ENCODE data around the gene ASB11.
A peak's percentile ranks its signal among the peaks of the same experiment; 100 is the strongest.
"Not testable (repeated sequence)": the region's sequence is repeated elsewhere in the genome, so short reads cannot be mapped to it uniquely, and the experiment has no call there.

ASB11 gene

DNA sequence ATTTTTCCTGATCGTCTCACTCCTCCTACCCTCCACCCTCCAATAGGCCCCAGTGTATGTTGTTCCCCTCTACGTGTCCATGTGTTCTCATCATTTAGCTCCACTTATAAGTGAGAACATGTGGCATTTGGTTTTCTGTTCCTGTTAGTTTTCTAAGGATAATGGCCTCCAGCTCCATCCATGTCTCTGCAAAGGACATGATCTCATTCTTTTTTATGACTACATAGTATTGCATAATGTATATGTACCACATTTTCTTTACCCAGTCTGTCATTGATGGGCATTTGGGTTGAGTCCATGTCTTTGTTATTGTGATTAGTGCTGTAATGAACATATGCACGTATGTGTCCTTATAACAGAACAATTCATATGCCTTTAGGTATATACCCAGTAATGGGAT, 9.5 kb downstream of the ASB11 start:
- DNase-seq (ENCODE audit: low spot score), result not testable (repeated sequence)

DNA sequence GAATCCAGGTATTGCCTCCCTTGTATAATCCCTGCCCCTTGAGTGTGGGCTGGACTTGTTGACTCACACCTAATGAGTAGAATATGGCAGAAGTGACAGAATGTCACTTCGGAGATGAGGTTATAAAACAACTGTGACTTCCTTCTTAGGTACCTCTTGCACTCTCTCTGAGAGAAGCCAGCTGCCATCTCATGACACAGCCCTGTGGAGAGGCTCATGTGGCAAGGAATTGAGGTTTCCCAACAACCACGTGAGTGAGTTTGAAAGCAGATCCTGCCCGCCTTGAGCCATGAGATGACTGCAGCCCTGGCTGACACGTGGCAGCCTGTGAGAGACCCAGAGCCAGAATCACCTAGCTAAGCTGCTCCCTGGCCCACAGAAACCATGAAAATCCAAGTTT, 13.5 kb downstream of the ASB11 start:
- no peak for DNase-seq (ENCODE audit: low spot score)

DNA sequence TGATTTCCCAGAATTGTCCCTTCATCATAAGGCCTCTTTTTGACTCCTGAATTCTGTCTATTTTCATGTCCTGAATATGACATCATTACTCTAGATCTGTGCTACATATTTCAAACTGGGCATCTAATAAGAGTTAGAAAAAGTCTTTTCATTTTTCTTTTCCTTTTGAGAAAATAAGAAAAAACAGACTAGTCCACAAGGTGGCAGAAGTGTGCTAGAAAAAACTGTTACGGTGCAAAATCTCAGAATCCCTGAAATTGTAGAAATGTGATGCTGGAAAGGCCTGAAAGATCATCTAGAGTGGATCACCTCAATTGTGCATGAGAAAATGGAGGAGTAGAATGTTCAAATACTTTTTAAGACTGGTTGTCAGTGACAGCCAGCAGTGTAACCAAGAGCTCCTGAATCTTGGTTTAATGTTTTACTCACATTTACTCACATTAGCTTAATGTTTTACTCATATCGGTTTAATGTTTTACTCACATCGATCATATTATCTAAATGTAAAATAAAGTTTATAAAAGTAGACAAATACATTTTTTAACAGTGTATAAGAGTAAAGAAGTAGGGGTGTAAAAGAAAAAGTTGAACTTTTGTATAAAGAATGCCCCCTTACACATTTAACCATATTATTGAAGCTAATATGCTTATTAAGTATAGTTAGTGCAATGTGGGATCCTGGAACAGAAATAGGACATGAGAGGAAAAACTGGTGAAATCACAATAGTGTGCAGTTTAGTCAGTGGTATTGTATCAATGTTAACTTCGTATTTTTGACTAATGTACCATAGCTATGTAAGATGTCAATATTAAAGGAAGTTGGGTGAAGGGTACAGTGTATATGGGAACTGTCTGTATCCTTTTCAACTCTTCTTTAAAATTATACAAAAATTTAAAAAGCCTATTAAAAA, 15.2 kb downstream of the ASB11 start:
- no peak for DNase-seq (ENCODE audit: low spot score)

DNA sequence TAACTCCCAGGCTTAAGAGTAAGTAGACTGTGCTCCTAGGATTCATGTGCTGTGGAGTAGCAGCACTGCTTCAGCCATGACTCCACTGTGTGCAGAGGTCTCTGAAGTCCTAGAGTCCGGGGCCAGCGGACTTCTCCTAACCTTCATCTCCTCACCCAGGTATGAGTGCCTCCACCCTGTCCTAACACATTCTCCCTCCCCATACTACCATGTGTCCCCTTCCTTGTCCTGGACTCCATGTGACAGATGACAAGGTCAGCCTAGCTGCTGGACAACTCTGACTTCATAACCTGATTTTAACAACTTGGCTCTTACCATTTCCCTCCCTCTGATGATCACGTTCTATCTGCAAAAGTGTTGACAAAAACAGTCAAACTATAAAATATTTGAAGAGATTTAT, 16.7 kb downstream of the ASB11 start:
- DNase-seq (ENCODE audit: low spot score), result no peak

DNA sequence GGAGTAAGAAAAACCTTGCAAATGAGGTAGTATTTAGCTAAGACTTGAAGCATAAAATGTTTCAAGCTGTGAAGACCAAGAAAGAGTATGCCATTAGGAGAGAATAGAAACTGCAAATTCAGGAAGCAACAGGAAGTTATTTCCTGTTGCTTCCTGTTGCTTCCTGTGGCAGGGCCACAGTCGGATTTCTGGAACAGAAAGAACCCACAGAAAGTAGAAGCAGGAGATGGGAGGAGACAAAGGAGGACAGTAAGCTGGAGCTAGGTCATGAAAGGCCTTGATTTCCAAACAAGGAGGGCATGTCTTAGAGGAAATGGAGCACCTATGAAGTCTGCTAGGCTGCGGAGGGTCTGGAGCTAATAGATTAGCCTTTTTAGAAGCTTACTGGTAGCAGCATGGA, 17.2 kb downstream of the ASB11 start:
- DNase-seq (ENCODE audit: low spot score), result no peak

DNA sequence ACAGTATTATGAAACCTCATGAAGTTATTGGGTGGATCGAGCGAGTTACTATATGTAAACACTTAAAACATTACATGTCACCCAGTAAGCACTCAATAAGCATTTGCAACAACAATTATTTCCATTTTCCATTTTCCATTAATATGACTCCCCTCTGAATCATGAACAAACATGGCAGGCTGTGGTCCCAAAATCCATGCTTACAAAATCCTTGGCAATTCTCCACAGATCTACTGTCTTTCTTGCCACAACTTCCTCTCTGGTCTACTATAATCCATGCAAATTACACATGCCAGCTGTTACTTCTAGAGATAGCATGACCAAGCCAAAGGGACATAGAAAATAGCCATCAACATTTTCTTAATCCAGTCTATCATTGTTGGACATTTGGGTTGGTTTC, 22.0 kb downstream of the ASB11 start:
- DNase-seq (ENCODE audit: low spot score), result no peak

DNA sequence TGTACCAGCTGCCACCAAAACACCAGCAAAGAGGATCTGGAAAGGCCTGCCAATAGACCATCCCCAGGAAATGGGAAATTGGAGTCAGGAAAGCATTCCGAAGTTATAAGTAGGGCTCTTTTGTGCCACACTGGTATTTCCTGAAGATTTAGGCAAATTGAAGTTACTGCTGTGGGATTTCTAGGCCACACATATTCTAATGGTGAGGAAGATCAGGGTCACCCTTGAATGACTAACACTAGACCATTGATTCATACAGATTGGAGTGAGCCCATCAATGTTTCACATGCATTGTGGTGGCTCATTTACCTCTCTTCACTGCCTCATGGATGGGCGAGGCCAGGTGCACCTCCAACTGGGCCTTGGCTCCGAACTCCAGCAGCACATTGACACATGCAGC, 22.6 kb downstream of the ASB11 start:
- no peak for DNase-seq (ENCODE audit: low spot score)

DNA sequence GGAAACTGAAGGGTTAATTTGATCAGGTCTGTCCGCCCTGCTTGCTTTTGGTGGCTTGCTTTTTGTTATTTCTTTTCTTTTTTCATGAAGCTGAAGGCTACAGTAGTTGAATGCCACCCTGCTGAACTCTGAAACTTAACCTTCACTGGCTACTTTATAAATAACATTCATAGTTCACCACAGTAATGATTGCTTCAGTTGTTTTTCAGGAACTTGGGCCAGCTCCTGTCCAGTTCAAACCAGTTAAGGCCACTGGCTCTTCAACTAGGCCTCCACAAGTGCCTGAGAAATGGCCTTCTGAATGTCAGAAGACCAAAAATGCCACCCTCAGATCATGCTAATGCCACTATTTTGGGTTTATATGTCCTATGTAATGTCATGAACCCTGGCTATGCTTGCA, 37.8 kb downstream of the ASB11 start:
- DNase-seq (ENCODE audit: low spot score), result no peak

DNA sequence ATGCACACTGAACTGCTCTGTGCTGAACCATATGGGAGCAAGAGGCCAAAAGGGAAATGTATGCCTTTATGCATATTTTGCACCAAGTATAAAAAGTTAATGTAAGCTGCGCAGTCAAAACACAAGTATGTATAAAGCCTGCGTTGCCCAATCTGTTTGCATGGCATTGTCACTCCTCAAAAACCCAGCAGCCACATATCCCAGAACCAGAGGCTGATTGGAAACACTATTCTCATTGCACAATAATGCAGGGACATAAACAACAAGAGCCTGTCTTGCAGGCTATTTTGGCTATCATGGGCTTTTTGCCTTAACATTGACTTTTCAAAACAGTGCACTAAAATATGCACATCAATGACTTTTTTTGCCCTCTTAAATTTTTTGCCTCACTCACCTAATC, 40.5 kb downstream of the ASB11 start:
- no peak for DNase-seq (ENCODE audit: low spot score)

DNA sequence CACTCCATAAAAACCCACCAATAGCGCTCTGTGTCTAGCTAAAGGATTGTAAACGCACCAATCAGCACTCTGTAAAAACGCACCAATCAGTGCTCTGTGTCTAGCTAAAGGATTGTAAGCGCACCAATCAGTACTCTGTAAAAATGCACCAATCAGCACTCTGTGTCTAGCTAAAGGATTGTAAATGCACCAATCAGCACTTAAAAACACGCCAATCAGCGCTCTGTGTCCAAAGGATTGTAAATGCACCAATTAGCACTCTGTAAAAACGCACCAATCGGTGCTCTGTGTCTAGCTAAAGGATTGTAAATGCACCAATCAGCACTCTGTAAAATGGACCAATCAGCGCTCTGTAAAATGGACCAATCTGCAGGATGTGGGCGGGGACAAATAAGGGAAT, 42.2 kb downstream of the ASB11 start:
- not testable (repeated sequence) for DNase-seq (ENCODE audit: low spot score)

DNA sequence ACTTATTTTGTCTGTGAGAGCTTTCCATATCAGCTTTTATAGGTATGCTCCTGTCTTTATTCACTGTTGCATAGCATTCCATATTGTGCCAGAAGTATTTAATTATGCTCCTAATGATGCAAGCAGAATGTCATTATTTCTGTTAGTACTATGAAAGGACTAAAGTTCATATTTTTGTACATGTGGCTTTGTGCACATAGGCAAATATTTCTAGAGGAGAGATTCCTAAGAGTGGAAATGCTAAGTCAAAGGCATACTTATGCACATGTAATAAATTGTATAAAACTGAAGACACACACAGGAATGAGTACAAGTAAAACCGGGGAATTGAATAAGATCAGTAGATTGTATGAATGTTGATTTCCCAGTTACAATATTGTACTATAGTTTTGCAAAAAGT, 43.7 kb downstream of the ASB11 start:
- DNase-seq (ENCODE audit: low spot score), result no peak

DNA sequence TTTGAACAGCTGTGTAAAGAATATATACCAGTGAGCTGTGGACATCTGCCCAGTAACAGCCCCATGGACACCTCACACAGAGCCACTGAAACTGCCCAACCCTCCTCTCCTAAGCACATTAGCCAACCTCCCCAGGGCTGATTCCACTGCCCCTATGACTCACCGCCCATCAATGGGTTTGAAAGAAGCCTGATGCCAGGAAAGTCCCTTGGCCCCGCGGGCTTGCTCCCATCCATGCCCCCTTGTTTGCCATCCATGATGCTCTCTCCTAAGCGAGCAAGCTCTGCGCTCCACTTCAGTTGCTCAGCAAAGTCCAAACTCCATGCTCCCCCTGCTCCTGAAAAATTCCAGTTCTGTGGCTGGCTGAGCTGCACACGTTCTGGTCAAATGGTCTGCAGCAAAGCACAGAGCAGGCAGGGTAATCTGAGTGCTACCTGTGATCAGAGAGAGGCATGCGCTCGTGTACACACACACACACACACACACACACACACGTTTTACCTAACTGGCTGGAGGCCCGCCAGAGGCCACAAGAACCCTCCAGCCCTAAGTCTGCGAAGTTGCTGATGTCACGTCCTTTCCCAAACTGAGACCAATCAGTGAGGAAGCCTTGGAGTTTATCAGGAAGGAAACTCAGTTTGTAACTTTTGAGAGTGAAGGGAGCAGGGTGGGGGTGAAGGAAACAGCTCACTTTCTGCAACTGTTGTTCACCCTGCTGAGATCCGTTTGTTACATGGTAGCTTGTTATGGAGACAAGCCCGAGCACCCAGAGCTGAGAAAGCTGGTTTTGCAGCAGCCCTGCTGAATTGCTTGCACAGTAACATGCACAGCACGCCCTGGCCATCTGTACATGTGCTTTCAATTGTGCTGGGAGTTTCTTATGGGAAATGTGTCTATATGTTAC, 45.6 kb downstream of the ASB11 start, which contains the start of gene ASB9:
TSS of gene ASB9 (minus strand) at position 466 of the 904 bp plus-strand sequence. CDS start at position 257, 209 bp downstream.
- no peak for DNase-seq (ENCODE audit: low spot score)

DNA sequence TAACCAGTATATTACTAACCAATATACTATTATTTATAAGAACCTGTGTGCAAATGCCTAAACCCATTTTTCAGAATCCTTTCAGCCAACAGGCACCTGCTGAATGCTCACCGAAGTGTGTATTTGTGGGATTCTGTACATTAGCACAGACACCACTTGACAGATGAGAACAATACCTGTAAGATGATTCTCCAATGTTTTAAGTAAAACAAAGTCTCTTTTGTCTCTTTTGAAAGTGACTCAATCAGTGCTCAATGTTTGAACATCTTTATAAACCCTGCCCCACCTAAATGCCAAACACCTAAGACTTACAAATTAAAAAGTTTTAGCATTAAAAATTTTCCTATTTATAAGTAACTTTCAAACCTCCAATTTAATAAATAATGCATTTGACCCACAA, 46.3 kb downstream of the ASB11 start:
- no peak for DNase-seq (ENCODE audit: low spot score)

DNA sequence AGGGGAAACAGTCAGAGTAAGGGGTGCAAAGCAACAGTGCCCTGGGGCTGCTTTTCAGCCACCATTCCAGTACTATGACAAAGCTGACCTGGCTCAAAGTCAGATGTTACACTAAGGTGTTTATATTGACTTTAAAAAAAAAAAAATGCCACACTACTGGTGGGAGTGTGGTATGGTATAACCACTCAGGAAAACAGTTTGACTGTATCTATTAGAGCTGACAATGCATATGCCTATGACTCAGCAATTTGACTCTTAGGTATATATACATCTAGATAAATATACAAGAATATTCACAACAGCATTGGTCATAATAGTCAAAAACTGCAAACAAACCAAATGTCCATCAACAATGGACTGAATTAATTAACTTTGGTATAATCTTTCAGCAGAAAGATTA, 60.6 kb downstream of the ASB11 start:
- no peak for DNase-seq (ENCODE audit: low spot score)

DNA sequence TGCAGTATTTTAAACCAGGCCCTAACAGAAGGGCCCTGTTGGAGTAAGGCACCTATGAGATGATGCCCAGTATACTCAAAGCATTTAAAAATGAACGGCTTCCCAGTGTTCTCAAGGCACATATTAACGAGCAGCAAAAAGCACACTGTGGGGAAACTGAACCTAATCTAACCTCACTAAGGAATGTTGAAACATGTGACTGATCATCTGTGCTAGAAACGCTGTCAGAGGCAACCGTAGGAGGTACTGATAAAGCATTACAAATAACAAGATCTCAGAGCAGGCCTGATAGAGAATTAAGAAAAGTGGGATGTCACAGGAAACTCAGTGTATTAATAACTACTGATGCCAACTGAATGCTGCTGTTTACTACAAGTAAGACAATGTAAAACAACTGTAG, 69.5 kb downstream of the ASB11 start:
- no peak for DNase-seq (ENCODE audit: low spot score)

DNA sequence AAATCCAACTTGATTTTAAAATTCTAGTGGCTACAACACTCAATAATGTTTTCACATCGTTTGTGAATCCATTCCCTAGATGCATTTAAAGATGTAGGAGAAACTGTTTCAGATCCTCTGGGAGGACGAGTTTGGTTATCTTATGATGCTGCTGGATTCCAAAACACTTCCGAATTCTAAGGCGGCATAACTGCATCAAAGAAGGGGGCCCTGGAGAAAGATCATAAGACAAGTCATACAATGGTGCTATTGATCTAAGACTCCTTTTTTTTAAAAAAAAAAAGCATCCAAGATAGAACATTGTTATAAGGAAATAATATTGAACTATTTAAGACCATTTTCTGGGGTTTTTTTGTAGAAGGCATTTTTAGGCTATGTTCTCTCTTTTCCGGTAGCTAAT, 71.0 kb downstream of the ASB11 start:
- DNase-seq (ENCODE audit: low spot score), result no peak

DNA sequence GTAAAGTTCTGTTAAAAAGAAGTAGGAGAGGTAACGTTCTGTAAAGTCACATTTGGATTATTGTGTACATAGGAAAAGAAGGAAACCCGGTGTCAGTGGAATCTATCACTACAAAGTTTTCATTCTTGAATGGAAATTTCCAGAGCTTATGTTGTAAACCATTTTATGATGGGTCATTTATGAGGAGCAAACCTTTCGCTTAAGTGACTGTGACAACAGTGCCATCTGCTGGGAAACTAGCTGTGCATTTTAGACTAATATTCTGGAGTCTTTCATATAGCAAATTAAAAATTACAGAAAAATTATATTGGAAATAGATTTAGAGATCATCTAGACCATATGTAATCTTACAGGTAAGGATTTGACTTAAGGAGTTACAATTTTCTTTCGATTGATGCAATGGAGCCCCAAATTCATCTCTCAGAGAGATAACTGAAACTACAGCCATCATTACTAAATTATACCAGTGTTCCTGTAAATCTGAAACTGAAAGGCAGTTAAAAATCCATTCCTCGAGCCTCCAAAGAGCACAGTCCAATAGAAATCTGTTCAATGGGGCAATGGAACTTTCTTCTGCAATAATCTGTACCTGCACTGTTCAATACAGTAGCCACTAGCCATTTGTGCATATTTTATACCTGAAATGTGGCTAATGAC, 72.4 kb downstream of the ASB11 start:
- peak; percentile 22 for DNase-seq (ENCODE audit: low spot score)

DNA sequence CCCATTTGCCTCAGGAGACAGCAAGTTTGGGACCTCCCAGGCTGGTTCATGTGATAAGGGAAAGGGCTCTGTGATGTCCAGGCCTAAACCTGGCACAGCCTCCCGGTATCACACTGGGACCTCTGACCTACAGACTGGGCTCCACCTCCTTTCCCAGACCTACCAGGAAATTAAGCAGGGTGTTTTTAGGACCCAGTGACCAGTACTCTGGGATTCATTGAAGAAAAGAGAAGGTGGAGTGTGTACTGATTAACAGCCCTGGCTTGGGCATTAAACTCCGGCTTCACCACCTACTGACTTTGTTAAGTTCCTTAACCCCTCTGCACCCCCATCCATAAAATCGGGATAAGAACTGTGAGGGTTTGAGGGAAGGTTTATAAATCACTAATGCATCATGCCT, 74.1 kb downstream of the ASB11 start:
- no peak for DNase-seq (ENCODE audit: low spot score)

DNA sequence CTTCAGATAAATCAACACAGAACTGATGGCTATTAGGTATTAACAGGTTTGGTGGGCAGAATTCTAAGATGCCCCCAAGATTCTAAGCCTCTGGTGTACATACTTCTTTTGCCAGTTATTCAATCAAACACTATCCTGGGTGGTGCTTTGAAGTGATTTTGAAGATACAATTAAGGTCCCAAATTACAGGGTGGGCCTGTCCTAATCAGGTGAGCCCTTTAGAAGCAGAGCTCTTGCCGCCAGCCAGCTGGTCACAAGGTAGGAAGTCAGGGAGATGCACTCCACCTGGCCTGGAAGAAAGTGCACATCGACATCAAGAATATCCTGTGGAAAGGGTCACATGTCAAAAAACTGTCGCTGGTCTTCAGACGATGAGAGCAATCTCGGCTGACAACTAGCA, 75.0 kb downstream of the ASB11 start:
- DNase-seq (ENCODE audit: low spot score), result no peak

DNA sequence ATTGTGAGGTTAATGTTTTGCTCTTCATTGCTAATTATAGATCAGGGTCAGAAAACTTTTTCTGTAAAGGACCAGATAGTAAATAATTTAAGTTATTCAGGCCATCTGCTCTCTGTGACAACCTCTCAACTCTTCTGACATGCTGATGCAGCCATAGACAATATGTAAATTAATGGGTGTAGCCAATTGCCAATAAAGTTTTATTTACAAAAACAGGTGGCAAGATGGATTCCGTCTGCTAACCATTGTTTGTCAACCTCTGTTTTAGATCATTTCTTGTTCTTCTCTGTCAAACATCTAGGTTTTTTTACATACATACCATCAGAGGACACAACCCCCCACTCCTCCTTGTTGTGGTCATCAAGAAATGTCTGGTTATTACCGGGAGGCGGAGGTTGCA, 79.3 kb downstream of the ASB11 start:
- DNase-seq (ENCODE audit: low spot score), result no peak

DNA sequence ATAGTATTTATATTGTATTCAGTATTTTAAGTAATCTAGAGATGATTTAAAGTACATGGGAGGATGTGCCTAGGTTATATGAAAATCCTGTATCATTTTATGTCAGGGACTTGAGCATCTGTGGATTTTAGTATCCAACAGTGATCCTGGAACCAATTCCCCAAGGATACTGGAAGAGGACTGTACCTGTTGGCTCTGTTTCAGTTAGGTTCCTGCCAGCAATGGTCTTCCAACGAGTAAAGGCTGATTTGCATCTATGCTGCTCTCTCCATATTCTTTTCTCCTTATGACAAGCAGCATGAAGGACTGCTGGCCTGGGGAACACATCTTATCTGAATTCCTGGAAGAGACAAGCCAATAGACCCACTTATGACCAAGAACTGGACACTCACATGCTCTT, 80.4 kb downstream of the ASB11 start:
- DNase-seq (ENCODE audit: low spot score), result no peak

DNA sequence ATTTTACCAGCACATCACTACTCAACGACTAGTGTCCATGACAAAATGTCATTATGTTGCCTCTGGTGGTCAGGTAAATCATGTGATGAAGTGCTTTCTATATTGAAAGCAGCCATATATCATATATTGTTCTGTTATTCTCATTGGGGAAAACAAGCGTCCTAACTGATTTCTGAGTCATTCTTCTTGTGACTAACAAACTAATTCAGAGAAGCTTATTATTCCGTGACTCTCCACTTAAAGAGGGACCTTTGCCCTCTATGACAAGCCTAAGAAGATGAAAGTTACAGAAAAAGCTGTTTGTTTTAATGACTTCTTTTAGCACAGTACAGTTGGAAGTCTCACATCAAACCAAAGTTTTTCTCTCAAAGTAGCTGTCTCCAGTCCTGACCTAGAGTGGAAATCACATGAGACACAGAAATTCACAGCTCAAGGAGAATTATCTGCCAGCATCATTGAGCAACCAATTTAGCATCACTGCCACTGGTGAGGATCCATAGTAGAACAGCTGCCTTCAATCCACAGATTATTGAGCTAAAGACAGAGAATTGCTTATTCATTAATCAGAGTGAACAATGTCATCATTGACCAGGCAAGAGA, 81.9 kb downstream of the ASB11 start:
- no peak for DNase-seq (ENCODE audit: low spot score)

All from D341Med (cell line).